WI38 (cell line): ENCODE results near the gene ATP2C2.

Experiments
- H3K4me3 ChIP-seq: 2 replicates; pipeline ENCODE4 v1.5.1; 2011; ENCODE audit warnings: low read depth, mild to moderate bottlenecking, control low read depth, low read length
- CTCF ChIP-seq: IDR thresholded peaks from 2 replicates; pipeline ENCODE4 v1.5.1; 2012; ENCODE audit warnings: low read depth, mild to moderate bottlenecking, control low read depth, low read length

The ATP2C2 gene

GRCh38 chr16:84507011-84507982 lies 139.0 kb downstream of the ATP2C2 start:
- no peak overlapping the region for H3K4me3 ChIP-seq
- no peak for TF ChIP-seq CTCF

- H3K4me3 ChIP-seq, result no peak overlapping the region
- TF ChIP-seq CTCF, result no peak
Measured at GRCh38 chr16:84508502-84508901, 140.2 kb downstream of the ATP2C2 start.

GRCh38 chr16:84509032-84509950 lies 141.0 kb downstream of the ATP2C2 start:
- TF ChIP-seq CTCF, result no peak
- H3K4me3 ChIP-seq, result no peak overlapping the region

GRCh38 chr16:84511180-84511800 lies 143.0 kb downstream of the ATP2C2 start:
- H3K4me3 ChIP-seq, result no peak overlapping the region
- TF ChIP-seq CTCF, result peak; percentile 69

GRCh38 chr16:84511831-84512230 lies 143.5 kb downstream of the ATP2C2 start:
- no peak overlapping the region for H3K4me3 ChIP-seq
- no peak for TF ChIP-seq CTCF

GRCh38 chr16:84513123-84513522 lies 144.8 kb downstream of the ATP2C2 start:
- no peak for TF ChIP-seq CTCF
- H3K4me3 ChIP-seq, result no peak overlapping the region
